GM12891 (cell line): ENCODE results near the gene MRPL10.

Source experiments
- POLR2A ChIP-seq: IDR thresholded peaks from 2 replicates; pipeline ENCODE4 v1.6.1; 2011; ENCODE audit warnings: low read depth, low read length, control low read depth
- TAF1 ChIP-seq: IDR thresholded peaks from 2 replicates; pipeline ENCODE4 v1.6.1; 2011; ENCODE audit warnings: low read depth, low read length, control low read depth

DNA sequence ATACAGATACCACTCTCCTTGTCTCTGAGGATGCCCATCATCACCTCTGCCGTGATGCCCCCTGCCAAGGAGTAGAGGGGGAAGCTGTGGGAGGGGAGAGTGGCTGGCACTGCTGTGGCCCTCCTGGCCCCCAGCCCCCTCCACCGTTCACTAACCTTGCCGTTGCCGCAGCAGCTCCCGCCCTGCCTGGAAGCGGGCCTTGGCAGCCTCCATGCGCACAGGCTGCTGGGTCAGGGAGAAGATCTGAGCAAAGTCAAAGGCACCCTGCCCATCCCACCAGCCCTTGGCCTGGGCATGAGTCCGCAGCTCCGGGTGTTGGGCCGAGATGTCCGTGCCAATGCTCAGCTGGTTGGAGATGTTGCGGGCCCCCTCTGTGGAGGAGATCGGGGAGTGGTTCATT is 7.3 kb upstream of the MRPL10 start:
- TF ChIP-seq TAF1 = no peak
- TF ChIP-seq POLR2A = no peak
